Measurements from ENCODE around the gene KLHL15. TPM values are rescaled to one million over a fixed set of nuclear protein-coding genes. Genes with fewer than 3 reads are reported as not detected.

Gene KLHL15
- total and polyA plus RNA-seq, 10 donors = 1.5 to 13.9 (median 8.6) TPM

DNA sequence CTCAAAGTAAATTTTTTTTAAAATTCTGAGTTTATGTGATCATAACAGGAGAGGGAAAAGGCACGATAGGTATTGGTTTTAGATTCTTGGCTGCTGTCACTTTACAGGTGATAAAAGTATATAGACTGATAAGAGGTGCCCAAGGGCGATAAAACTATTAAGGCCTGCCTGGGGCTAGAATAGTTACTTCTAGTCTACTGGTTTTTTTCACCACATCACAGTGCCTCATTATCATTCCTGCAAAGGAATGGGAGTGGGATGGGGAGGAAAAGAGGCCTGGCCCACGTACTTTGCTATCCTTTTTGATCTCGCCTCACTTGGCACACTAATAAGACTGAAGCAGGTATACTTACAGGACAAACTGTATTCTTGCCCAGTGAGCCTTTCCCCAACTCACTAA is 72.6 kb downstream of the KLHL15 start:
- no peak for DNase-seq
- Histone ChIP-seq H3K9me3 (no peaks in the 10 kb centered on the region), H3K27ac (peak overlapping the region in 4 of 8 donors; percentile 73 to 88 (median 84)), H3K27me3 (replicated peaks in 1 of 7) (no peaks in the 10 kb centered on the region), H3K36me3 (no peaks in the 10 kb centered on the region), H3K4me1 (peaks cover 0 to 18% (median 0%) of the 10 kb centered on the region in 6 donors), H3K4me3 (no peak overlapping the region)
- 77 to 96% (median 89%) methylated on average over 4 of the region's 4 CpGs for whole genome bisulfite sequencing, 5 donors
- intact Hi-C loops (cut with DNase I; ENCODE audit: low total_unique reads) = no loop called here
- TF ChIP-seq, protein P1, sequence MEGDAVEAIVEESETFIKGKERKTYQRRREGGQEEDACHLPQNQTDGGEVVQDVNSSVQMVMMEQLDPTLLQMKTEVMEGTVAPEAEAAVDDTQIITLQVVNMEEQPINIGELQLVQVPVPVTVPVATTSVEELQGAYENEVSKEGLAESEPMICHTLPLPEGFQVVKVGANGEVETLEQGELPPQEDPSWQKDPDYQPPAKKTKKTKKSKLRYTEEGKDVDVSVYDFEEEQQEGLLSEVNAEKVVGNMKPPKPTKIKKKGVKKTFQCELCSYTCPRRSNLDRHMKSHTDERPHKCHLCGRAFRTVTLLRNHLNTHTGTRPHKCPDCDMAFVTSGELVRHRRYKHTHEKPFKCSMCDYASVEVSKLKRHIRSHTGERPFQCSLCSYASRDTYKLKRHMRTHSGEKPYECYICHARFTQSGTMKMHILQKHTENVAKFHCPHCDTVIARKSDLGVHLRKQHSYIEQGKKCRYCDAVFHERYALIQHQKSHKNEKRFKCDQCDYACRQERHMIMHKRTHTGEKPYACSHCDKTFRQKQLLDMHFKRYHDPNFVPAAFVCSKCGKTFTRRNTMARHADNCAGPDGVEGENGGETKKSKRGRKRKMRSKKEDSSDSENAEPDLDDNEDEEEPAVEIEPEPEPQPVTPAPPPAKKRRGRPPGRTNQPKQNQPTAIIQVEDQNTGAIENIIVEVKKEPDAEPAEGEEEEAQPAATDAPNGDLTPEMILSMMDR (IDR thresholded peaks at IDR 0.05 in 8 of 11, conservative IDR thresholded peaks at IDR 0.05 in 3 of 11) = no peak
- TF ChIP-seq POLR2A (IDR thresholded peaks at IDR 0.05) (no peak), POLR2AphosphoS5 (IDR thresholded peaks at IDR 0.05) (no peak)

GRCh38 chrX:23953908-23954269 is 73.1 kb downstream of the KLHL15 start:
- Histone ChIP-seq H3K36me3 (no peaks in the 10 kb centered on the region), H3K4me1 (peaks cover 0 to 18% (median 0%) of the 10 kb centered on the region in 6 donors), H3K9me3 (no peaks in the 10 kb centered on the region), H3K27ac (peak overlapping the region; percentile 44 to 88 (median 77)), H3K27me3 (replicated peaks in 1 of 7) (no peaks in the 10 kb centered on the region), H3K4me3 (peak overlapping the region in 2 of 8 donors; percentile 9 to 51)
- 86 to 92% (median 89%) methylated on average over 11 of the region's 11 CpGs for WGBS, 5 donors
- intact Hi-C loops (cut with DNase I; ENCODE audit: low total_unique reads) = no loop called here
- no peak for DNase-seq
- no peak for TF ChIP-seq POLR2AphosphoS5 (IDR thresholded peaks at IDR 0.05)
- TF ChIP-seq, protein P1 (IDR thresholded peaks at IDR 0.05 in 8 of 11, conservative IDR thresholded peaks at IDR 0.05 in 3 of 11) = peak in 1 of 11 experiments; percentile 9

DNA sequence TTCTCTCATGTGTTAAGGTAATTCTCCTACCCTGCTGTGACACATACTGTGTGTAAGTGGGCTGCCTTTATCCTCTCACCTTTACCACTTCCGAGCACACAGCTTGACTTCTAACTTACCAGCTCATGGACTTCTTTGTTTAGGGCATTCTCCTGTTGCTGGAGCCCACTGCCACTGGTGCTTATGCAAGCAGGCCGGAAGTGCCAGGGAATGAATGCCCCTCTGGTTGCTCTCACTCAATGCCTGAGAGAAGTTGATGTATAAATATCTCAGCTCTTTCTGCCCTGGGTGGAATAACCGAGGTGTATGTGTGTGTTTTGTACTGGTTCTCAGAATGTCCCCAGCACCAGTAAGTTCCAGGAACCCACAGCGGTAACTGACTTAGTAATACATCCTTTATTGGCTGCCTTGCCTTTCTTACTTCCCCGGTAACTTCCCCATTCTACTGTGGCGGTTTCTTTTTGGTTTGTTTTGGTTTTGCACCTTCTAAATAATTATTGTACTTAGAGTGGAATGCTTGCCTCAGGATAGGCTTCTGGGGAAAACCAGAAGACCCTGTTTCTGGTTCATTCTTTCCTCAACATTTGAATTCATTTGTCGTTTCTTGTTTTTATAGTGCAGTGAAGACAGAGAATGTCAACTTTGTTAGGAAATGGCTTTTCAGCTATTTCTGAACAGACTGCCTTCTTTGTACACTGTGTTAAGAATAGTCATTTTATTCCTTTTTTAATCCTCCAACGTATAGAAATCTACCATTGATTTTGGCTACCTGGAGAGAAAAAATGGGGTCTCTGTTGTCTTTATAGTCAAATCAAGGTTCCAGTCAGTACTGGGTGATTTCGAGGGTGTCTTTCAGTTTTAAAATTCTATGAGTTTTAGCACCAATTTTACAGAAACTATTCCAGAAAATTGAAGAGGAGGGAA is 73.7 kb downstream of the KLHL15 start:
- Histone ChIP-seq H3K36me3 (no peaks in the 10 kb centered on the region), H3K27me3 (replicated peaks in 1 of 7) (no peaks in the 10 kb centered on the region), H3K9me3 (no peaks in the 10 kb centered on the region), H3K4me3 (peak overlapping the region in 3 of 8 donors; percentile 6 to 51 (median 9)), H3K4me1 (peaks cover 0 to 18% (median 0%) of the 10 kb centered on the region in 6 donors), H3K27ac (peak overlapping the region; percentile 44 to 88 (median 77))
- DNase-seq = no peak
- intact Hi-C loops (cut with DNase I; ENCODE audit: low total_unique reads) = no loop called here
- 13 to 34% (median 22%) methylated on average over 9 of the region's 9 CpGs for WGBS, 5 donors
- TF ChIP-seq POLR2A (IDR thresholded peaks at IDR 0.05) = no peak
- no peak for TF ChIP-seq POLR2AphosphoS5 (IDR thresholded peaks at IDR 0.05)
- TF ChIP-seq, protein P1 (IDR thresholded peaks at IDR 0.05 in 8 of 11, conservative IDR thresholded peaks at IDR 0.05 in 3 of 11) = no peak

GRCh38 chrX:23952391-23952790 is 74.6 kb downstream of the KLHL15 start:
- Histone ChIP-seq H3K9me3 (no peaks in the 10 kb centered on the region), H3K36me3 (no peaks in the 10 kb centered on the region), H3K4me3 (peak overlapping the region in 1 of 8 donors; percentile 51), H3K27me3 (replicated peaks in 1 of 7) (no peaks in the 10 kb centered on the region), H3K27ac (peak overlapping the region in 7 of 8 donors; percentile 55 to 88 (median 81)), H3K4me1 (peaks cover 0 to 18% (median 0%) of the 10 kb centered on the region in 6 donors)
- DNase-seq = no peak
- TF ChIP-seq POLR2AphosphoS5 (IDR thresholded peaks at IDR 0.05) = no peak
- TF ChIP-seq POLR2A (IDR thresholded peaks at IDR 0.05) = no peak
- TF ChIP-seq, protein P1 (IDR thresholded peaks at IDR 0.05 in 8 of 11, conservative IDR thresholded peaks at IDR 0.05 in 3 of 11) = no peak
- 39 to 77% (median 59%) methylated on average over 3 of the region's 3 CpGs for WGBS, 5 donors
- intact Hi-C loops (cut with DNase I; ENCODE audit: low total_unique reads) = no loop called here

Data from spleen (tissue), 11 donors.